22Rv1 (cell line): ENCODE results near the gene AJUBA.

Experiments used
- H3K27ac ChIP-seq: fragments of 450-650 bp; 2 replicates; pipeline ENCODE4 v1.5.1; 2017
- CTCF ChIP-seq: fragments of 450-650 bp; IDR thresholded peaks from 2 replicates; pipeline ENCODE4 v1.5.1; 2017; ENCODE audit warnings: mild to moderate bottlenecking
- ZFX ChIP-seq: fragments of 450-650 bp; IDR thresholded peaks from 2 replicates; pipeline ENCODE4 v1.6.1; 2017; ENCODE audit warnings: antibody characterized with exemption, borderline replicate concordance

AJUBA gene

GRCh38 chr14:22985894-22986507, 3.6 kb upstream of the AJUBA start:
- H3K27ac ChIP-seq = no peak overlapping the region
- TF ChIP-seq ZFX (no peak), CTCF (no peak)

GRCh38 chr14:22984959-22985658, 2.8 kb upstream of the AJUBA start:
- TF ChIP-seq CTCF = no peak
- no peak for TF ChIP-seq ZFX
- H3K27ac ChIP-seq = no peak overlapping the region

GRCh38 chr14:22981876-22982476, 375 bp downstream of the AJUBA start:
- peak overlapping the region; percentile 74 for H3K27ac ChIP-seq
- no peak for TF ChIP-seq ZFX
- TF ChIP-seq CTCF = no peak

GRCh38 chr14:22981090-22981875, 1.1 kb downstream of the AJUBA start:
- TF ChIP-seq CTCF = no peak
- no peak for TF ChIP-seq ZFX
- H3K27ac ChIP-seq = no peak overlapping the region

- TF ChIP-seq CTCF (no peak), ZFX (no peak)
- no peak overlapping the region for H3K27ac ChIP-seq
These were observed 1.7 kb downstream of the AJUBA start for GRCh38 chr14:22980672-22981089.

- peak overlapping the region; percentile 68; the same call in 1 of the 2 replicates for H3K27ac ChIP-seq
- TF ChIP-seq ZFX (no peak), CTCF (no peak)
These were observed 2.5 kb downstream of the AJUBA start for GRCh38 chr14:22979748-22980392.
